HCT116 (cell line): ENCODE results near the gene DYNLT4. TPM values are rescaled to one million over a fixed set of nuclear protein-coding genes. Genes with fewer than 3 reads are reported as not detected.

Experiments
- ATAC-seq: fragments of 200-7000 bp; cut with Tn5 transposase; 2 replicates; pipeline ENCODE4 v1.9.1; 2020; ENCODE audit warnings: mild to moderate bottlenecking, moderate library complexity
- BruUV-seq: library from RNA; stranded (reverse); fragments of 400-500 nt; replicated peaks from 2 replicates; lab custom pipeline; 2021; lab: Mats Ljungman, UMichigan
- CTCF ChIA-PET: fragments of 300-600 bp; sonication (Branson Sonifier 250); formaldehyde crosslinking; loops from one replicate; lab custom pipeline; 2021; ENCODE audit warnings: antibody characterized with exemption; lab: Charles Lee
- POLR2A ChIA-PET: fragments of 300-600, 350-600 bp; sonication (Branson Sonifier 250); formaldehyde crosslinking; loops from one replicate; lab custom pipeline; 2021; ENCODE audit warnings: antibody characterized with exemption; lab: Charles Lee
- RAD21 ChIA-PET, 2 experiments: fragments of 300-600 bp; sonication (Branson Sonifier 250); formaldehyde crosslinking; loops; one replicate each; lab custom pipeline; 2023; ENCODE audit warnings: low total read pairs in 2 of 2; ENCODE audit not compliant: uncharacterized antibody in 2 of 2, unreplicated experiment in 2 of 2, low non-redundant PET in 1 of 2; lab: Charles Lee
- DNase-seq: peaks from one replicate; pipeline ENCODE4 v3.0.0-alpha.2; 2010; ENCODE audit warnings: low read depth, low spot score
- H2AFZ ChIP-seq: fragments of 200-600 bp; shearing (Covaris generic), sonication (generic); 2 replicates; pipeline ENCODE4 v1.6.1; 2017; ENCODE audit warnings: low read depth, mixed run types, mixed read lengths, antibody characterized with exemption, low read length; ENCODE audit not compliant: poor library complexity, severe bottlenecking
- H3K27ac ChIP-seq: 2 replicates; pipeline ENCODE4 v1.5.1; 2012; ENCODE audit warnings: low read depth, low read length
- H3K27me3 ChIP-seq: fragments of 200-600 bp; sonication (generic); 2 replicates; pipeline ENCODE4 v1.6.1; 2016; ENCODE audit warnings: mixed run types, low read length, mixed read lengths; ENCODE audit not compliant: insufficient read depth
- H3K36me3 ChIP-seq, 2 experiments: fragments of 200-500 bp in 1 of 2; fragments of 200-600 bp in 1 of 2; sonication (Bioruptor generic) in 1 of 2; sonication (generic) in 1 of 2; 2 replicates each; pipeline versions ENCODE4 v1.5.1 to v1.6.1; 2014 to 2016; ENCODE audit warnings: low read length in 2 of 2, inconsistent platforms in 1 of 2, mixed read lengths in 1 of 2, mixed run types in 1 of 2; ENCODE audit not compliant: insufficient read depth in 2 of 2, control insufficient read depth in 1 of 2
- H3K4me1 ChIP-seq, 2 experiments: fragments of 200-600 bp in 1 of 2; sonication (generic) in 1 of 2; 2 replicates each; pipeline versions ENCODE4 v1.5.1 to v1.6.1; 2012 to 2017; ENCODE audit warnings: low read length in 2 of 2, inconsistent platforms in 1 of 2, mild to moderate bottlenecking in 1 of 2, mixed read lengths in 1 of 2, mixed run types in 1 of 2, moderate library complexity in 1 of 2; ENCODE audit not compliant: insufficient read depth in 2 of 2, control insufficient read depth in 1 of 2
- H3K4me2 ChIP-seq: fragments of 200-600 bp; sonication (generic); 2 replicates; pipeline ENCODE4 v1.6.1; 2017; ENCODE audit warnings: mixed run types, low read length, mixed read lengths
- H3K4me3 ChIP-seq, 2 experiments: fragments of 200-600 bp in 1 of 2; sonication (generic) in 1 of 2; replicated peaks in 1 of 2; 2 replicates each; pipeline ENCODE4 v1.5.1; 2011 to 2016; ENCODE audit warnings: low read length in 2 of 2, control low read depth in 1 of 2, low read depth in 1 of 2, mild to moderate bottlenecking in 1 of 2, mixed read lengths in 1 of 2, mixed run types in 1 of 2
- H3K79me2 ChIP-seq: fragments of 200-600 bp; sonication (generic); 2 replicates; pipeline ENCODE4 v1.6.1; 2017; ENCODE audit warnings: mild to moderate bottlenecking, mixed run types, low read length, moderate library complexity, mixed read lengths; ENCODE audit not compliant: insufficient read depth
- H3K9ac ChIP-seq: fragments of 200-600 bp; sonication (generic); 2 replicates; pipeline ENCODE4 v1.6.1; 2016; ENCODE audit warnings: low read length, mixed read lengths
- H3K9me2 ChIP-seq: fragments of 200-600 bp; sonication (generic), shearing (Covaris generic); 2 replicates; pipeline ENCODE4 v1.6.1; 2017; ENCODE audit warnings: mixed run types, mild to moderate bottlenecking, moderate library complexity; ENCODE audit not compliant: insufficient read depth
- H3K9me3 ChIP-seq, 2 experiments: fragments of 200-500 bp in 1 of 2; fragments of 200-600 bp in 1 of 2; sonication (Bioruptor generic) in 1 of 2; sonication (generic) in 1 of 2; 2 replicates each; pipeline ENCODE4 v1.6.1; 2014 to 2017; ENCODE audit warnings: low read length in 2 of 2, mixed read lengths in 2 of 2, inconsistent platforms in 1 of 2, low read depth in 1 of 2, mild to moderate bottlenecking in 1 of 2, mixed run types in 1 of 2, moderate library complexity in 1 of 2; ENCODE audit not compliant: control insufficient read depth in 1 of 2, insufficient read depth in 1 of 2
- H4K20me1 ChIP-seq: fragments of 200-600 bp; sonication (generic), shearing (Covaris generic); 2 replicates; pipeline ENCODE4 v1.6.1; 2017; ENCODE audit warnings: mixed run types, mild to moderate bottlenecking, moderate library complexity; ENCODE audit not compliant: insufficient read depth
- CBX3 ChIP-seq: IDR thresholded peaks from 2 replicates; pipeline ENCODE4 v1.6.1; 2012; ENCODE audit warnings: low read depth
- CEBPB ChIP-seq: IDR thresholded peaks from 2 replicates; pipeline ENCODE4 v1.6.1; 2012; ENCODE audit warnings: low read depth
- EGR1 ChIP-seq: IDR thresholded peaks from 2 replicates; pipeline ENCODE4 v1.6.1; 2012; ENCODE audit warnings: low read depth
- ELF1 ChIP-seq: IDR thresholded peaks from 2 replicates; pipeline ENCODE4 v1.6.1; 2012; ENCODE audit warnings: low read depth, borderline replicate concordance
- EZH2 ChIP-seq: fragments of 200-600 bp; sonication (generic); IDR thresholded peaks from 2 replicates; pipeline ENCODE4 v1.6.1; 2017; ENCODE audit warnings: antibody characterized with exemption, mixed run types
- FOSL1 ChIP-seq: IDR thresholded peaks from 2 replicates; pipeline ENCODE4 v1.6.1; 2012; ENCODE audit warnings: low read depth
- JUND ChIP-seq: IDR thresholded peaks from 2 replicates; pipeline ENCODE4 v1.6.1; 2012
- POLR2A ChIP-seq: IDR thresholded peaks from 2 replicates; pipeline ENCODE4 v1.7.0; 2011; ENCODE audit warnings: borderline replicate concordance; ENCODE audit not compliant: insufficient read depth, insufficient read length; ENCODE audit errors: extremely low read depth
- POLR2AphosphoS5 ChIP-seq: IDR thresholded peaks from 2 replicates; pipeline ENCODE4 v1.6.1; 2011; ENCODE audit warnings: mild to moderate bottlenecking, low read depth, low read length, moderate library complexity
- SIN3A ChIP-seq: IDR thresholded peaks from 2 replicates; pipeline ENCODE4 v1.6.1; 2012; ENCODE audit warnings: low read depth
- SP1 ChIP-seq: IDR thresholded peaks from 2 replicates; pipeline ENCODE4 v1.6.1; 2012; ENCODE audit warnings: low read depth
- SRF ChIP-seq: IDR thresholded peaks from 2 replicates; pipeline ENCODE4 v1.6.1; 2012; ENCODE audit warnings: low read depth
- TCF7L2 ChIP-seq: IDR thresholded peaks from 2 replicates; pipeline ENCODE4 v1.7.0; 2011; ENCODE audit warnings: borderline replicate concordance, inconsistent platforms; ENCODE audit not compliant: insufficient read depth, insufficient read length; ENCODE audit errors: extremely low read depth
- YY1 ChIP-seq: IDR thresholded peaks from 2 replicates; pipeline ENCODE4 v1.6.1; 2011; ENCODE audit warnings: low read length, low read depth, moderate library complexity, mild to moderate bottlenecking; ENCODE audit not compliant: insufficient replicate concordance; ENCODE audit errors: extremely low read depth
- ZFX ChIP-seq: fragments of 450-650 bp; IDR thresholded peaks from 2 replicates; pipeline ENCODE4 v1.6.1; 2017
- intact Hi-C: fragments of 100-400 bp; cut with micrococcal nuclease; formaldehyde crosslinking; loops from 2 replicates; pipeline ENCODE4 v1.10.0; 2022
- total RNA-seq: library from RNA; stranded (reverse); gene quantifications from one replicate; pipeline ENCODE4 v1.2.1, GENCODE V29; 2021; ENCODE audit not compliant: unreplicated experiment
- TF ChIP-seq, protein P1 (sequence below), 3 experiments: fragments of 200-600 bp in 1 of 3; sonication (generic) in 1 of 3; IDR thresholded peaks in 2 of 3; conservative IDR thresholded peaks in 1 of 3; 2 replicates each; pipeline ENCODE4 v1.5.1; 2012 to 2017; ENCODE audit warnings: low read depth in 2 of 3, low read length in 2 of 3, antibody characterized with exemption in 1 of 3, borderline replicate concordance in 1 of 3, control low read depth in 1 of 3, mild to moderate bottlenecking in 1 of 3, mixed read lengths in 1 of 3, mixed run types in 1 of 3, moderate library complexity in 1 of 3; ENCODE audit not compliant: insufficient read depth in 1 of 3
- TF ChIP-seq, protein P2 (sequence below): IDR thresholded peaks from 2 replicates; pipeline ENCODE4 v1.6.1; 2012
- TF ChIP-seq, protein P3 (sequence below): IDR thresholded peaks from 2 replicates; pipeline ENCODE4 v1.6.1; 2012; ENCODE audit warnings: low read depth

The DYNLT4 gene
- total RNA-seq, 1 experiment from 2014 or later: 0.96 TPM

DNA sequence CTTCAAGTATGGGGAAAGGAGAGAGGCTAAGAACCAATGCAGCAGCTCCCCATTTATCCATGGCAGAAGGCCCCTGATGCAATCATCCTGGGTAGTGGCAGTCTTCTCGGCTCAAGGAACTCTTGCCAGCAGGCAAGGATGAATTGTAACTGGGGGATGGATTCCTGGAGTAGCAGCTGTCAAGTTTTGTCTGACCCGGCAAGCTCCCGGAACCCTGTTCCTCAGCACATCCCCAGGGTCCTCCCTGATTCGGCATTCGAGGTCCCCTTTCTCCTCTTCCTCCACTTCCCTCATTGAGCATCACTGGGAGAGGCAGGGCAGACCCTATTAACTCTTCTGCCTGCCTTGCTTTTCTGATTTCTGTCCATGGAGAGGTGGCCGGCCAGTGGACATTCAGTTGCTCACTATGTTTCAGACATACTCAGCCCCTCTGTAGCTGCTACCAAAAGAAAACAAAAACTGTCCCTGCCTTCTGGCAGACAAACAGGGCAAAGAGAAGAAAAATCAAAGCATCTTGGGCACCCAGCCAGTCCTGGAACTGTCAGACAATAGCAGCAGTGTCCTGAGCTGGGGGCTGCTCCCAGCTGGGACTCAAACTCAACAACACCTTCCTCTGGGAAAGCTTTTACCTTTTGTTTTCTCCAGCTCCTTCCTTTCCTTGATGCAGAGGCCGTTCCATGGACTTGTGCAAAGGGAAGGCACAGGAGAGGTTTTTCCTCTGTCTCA lies 41.5 kb upstream of the DYNLT4 start:
- no peaks in the 10 kb centered on the region for H3K4me1 ChIP-seq
- H3K4me3 ChIP-seq: no peak overlapping the region
- BruUV-seq: no TSS peak
- H3K27ac ChIP-seq: no peak overlapping the region
- ChIA-PET RAD21 (interaction anchor here in 1 of 2 experiments (0.6 kb wide), 1 partner anchor 455 kb away, joined by 3 read pairs; no protein-coding TSS in a partner anchor), CTCF (no interaction called here), POLR2A (no interaction called here)
- H3K9me2 ChIP-seq: no peaks in the 10 kb centered on the region
- no peaks in the 10 kb centered on the region for H3K79me2 ChIP-seq
- intact Hi-C loops: no loop called here
- no peaks in the 10 kb centered on the region for H4K20me1 ChIP-seq
- H3K27me3 ChIP-seq: no peaks in the 10 kb centered on the region
- no peak overlapping the region for H2AFZ ChIP-seq
- TF ChIP-seq SRF (no peak), EZH2 (no peak), ZFX (no peak), ELF1 (no peak), YY1 (no peak), TCF7L2 (no peak), POLR2A (no peak), SP1 (no peak), CBX3 (no peak), POLR2AphosphoS5 (no peak), JUND (no peak), CEBPB (no peak), SIN3A (no peak), FOSL1 (no peak), EGR1 (no peak)
- TF ChIP-seq, protein P1, sequence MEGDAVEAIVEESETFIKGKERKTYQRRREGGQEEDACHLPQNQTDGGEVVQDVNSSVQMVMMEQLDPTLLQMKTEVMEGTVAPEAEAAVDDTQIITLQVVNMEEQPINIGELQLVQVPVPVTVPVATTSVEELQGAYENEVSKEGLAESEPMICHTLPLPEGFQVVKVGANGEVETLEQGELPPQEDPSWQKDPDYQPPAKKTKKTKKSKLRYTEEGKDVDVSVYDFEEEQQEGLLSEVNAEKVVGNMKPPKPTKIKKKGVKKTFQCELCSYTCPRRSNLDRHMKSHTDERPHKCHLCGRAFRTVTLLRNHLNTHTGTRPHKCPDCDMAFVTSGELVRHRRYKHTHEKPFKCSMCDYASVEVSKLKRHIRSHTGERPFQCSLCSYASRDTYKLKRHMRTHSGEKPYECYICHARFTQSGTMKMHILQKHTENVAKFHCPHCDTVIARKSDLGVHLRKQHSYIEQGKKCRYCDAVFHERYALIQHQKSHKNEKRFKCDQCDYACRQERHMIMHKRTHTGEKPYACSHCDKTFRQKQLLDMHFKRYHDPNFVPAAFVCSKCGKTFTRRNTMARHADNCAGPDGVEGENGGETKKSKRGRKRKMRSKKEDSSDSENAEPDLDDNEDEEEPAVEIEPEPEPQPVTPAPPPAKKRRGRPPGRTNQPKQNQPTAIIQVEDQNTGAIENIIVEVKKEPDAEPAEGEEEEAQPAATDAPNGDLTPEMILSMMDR (IDR thresholded peaks at IDR 0.05 in 2 of 3, conservative IDR thresholded peaks at IDR 0.05 in 1 of 3; ENCODE audit: borderline replicate concordance in 1 of 3, insufficient read depth in 1 of 3, low read depth in 2 of 3, low read length in 2 of 3): no peak
- TF ChIP-seq, protein P2, sequence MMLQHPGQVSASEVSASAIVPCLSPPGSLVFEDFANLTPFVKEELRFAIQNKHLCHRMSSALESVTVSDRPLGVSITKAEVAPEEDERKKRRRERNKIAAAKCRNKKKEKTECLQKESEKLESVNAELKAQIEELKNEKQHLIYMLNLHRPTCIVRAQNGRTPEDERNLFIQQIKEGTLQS: no peak
- TF ChIP-seq, protein P3, sequence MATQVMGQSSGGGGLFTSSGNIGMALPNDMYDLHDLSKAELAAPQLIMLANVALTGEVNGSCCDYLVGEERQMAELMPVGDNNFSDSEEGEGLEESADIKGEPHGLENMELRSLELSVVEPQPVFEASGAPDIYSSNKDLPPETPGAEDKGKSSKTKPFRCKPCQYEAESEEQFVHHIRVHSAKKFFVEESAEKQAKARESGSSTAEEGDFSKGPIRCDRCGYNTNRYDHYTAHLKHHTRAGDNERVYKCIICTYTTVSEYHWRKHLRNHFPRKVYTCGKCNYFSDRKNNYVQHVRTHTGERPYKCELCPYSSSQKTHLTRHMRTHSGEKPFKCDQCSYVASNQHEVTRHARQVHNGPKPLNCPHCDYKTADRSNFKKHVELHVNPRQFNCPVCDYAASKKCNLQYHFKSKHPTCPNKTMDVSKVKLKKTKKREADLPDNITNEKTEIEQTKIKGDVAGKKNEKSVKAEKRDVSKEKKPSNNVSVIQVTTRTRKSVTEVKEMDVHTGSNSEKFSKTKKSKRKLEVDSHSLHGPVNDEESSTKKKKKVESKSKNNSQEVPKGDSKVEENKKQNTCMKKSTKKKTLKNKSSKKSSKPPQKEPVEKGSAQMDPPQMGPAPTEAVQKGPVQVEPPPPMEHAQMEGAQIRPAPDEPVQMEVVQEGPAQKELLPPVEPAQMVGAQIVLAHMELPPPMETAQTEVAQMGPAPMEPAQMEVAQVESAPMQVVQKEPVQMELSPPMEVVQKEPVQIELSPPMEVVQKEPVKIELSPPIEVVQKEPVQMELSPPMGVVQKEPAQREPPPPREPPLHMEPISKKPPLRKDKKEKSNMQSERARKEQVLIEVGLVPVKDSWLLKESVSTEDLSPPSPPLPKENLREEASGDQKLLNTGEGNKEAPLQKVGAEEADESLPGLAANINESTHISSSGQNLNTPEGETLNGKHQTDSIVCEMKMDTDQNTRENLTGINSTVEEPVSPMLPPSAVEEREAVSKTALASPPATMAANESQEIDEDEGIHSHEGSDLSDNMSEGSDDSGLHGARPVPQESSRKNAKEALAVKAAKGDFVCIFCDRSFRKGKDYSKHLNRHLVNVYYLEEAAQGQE: no peak
- DNase-seq: no peak
- H3K9me3 ChIP-seq: no peaks in the 10 kb centered on the region
- no peak overlapping the region for H3K4me2 ChIP-seq
- ATAC-seq: no peak
- H3K36me3 ChIP-seq: no peaks in the 10 kb centered on the region
- no peak overlapping the region for H3K9ac ChIP-seq
